ENCODE measurements around the gene NRG2.

NRG2 gene

GRCh38 chr5:139926797-139927503, 116.1 kb downstream of the NRG2 start:
- DNase-seq: no peak

- DNase-seq: no peak
Measured at GRCh38 chr5:139925650-139926640, 117.2 kb downstream of the NRG2 start.

- no peak for DNase-seq
Measured at GRCh38 chr5:139925216-139925562, 117.9 kb downstream of the NRG2 start.

GRCh38 chr5:139924294-139925215, 118.5 kb downstream of the NRG2 start:
- no peak for DNase-seq

GRCh38 chr5:139919308-139919707, 123.8 kb downstream of the NRG2 start:
- no peak for DNase-seq

GRCh38 chr5:139915834-139916233, 127.3 kb downstream of the NRG2 start:
- DNase-seq: no peak

- no peak for DNase-seq
Measured at GRCh38 chr5:139915266-139915665, 127.8 kb downstream of the NRG2 start.

GRCh38 chr5:139914218-139914807, 128.8 kb downstream of the NRG2 start:
- no peak for DNase-seq

- no peak for DNase-seq
Measured at GRCh38 chr5:139912804-139913203, 130.3 kb downstream of the NRG2 start.

- no peak for DNase-seq
Measured at GRCh38 chr5:139912158-139912557, 130.9 kb downstream of the NRG2 start.

- no peak for DNase-seq
Measured at GRCh38 chr5:139911425-139912120, 131.5 kb downstream of the NRG2 start.

GRCh38 chr5:139910901-139911300, 132.2 kb downstream of the NRG2 start:
- DNase-seq: no peak

GRCh38 chr5:139910036-139910435, 133.1 kb downstream of the NRG2 start:
- DNase-seq: no peak

GRCh38 chr5:139908749-139909148, 134.3 kb downstream of the NRG2 start:
- DNase-seq: peak; percentile 12

- DNase-seq: no peak
Measured at GRCh38 chr5:139906661-139907060, 136.4 kb downstream of the NRG2 start.

- DNase-seq: no peak
Measured at GRCh38 chr5:139904816-139905661, 138.1 kb downstream of the NRG2 start.

GRCh38 chr5:139904566-139904815, 138.6 kb downstream of the NRG2 start:
- no peak for DNase-seq

- no peak for DNase-seq
Measured at GRCh38 chr5:139903795-139904565, 139.1 kb downstream of the NRG2 start.

GRCh38 chr5:139903450-139903794, 139.7 kb downstream of the NRG2 start:
- no peak for DNase-seq

GRCh38 chr5:139901986-139902385, 141.1 kb downstream of the NRG2 start:
- no peak for DNase-seq

GRCh38 chr5:139901251-139901575, 141.9 kb downstream of the NRG2 start:
- DNase-seq: no peak
